Left lobe of liver (tissue), 2 donors: Measurements from ENCODE around the gene CALML5. TPM values are rescaled to one million over a fixed set of nuclear protein-coding genes. Genes with fewer than 3 reads are reported as not detected.
A peak's percentile ranks its signal among the peaks of the same experiment; 100 is the strongest.

Experiments
- ATAC-seq: fragments of 200-7000 bp; cut with Tn5 transposase; one replicate; pipeline ENCODE4 v1.9.1; 2020; ENCODE audit warnings: mild to moderate bottlenecking, moderate library complexity
- DNase-seq: peaks from one replicate; pipeline ENCODE4 v3.0.0-alpha.2; 2020; ENCODE audit warnings: low spot score
- total RNA-seq: library from RNA; stranded (reverse); gene quantifications from one replicate; pipeline ENCODE4 v1.2.1, GENCODE V29; 2021
- donor health status: DM: no; HTN: no; CAD: no; lungs with moderate emphysema.
- donor health status: DM: no; HTN: yes; CAD: no.

Gene CALML5
- total RNA-seq, 1 donor from 2014 or later, result not detected

GRCh38 chr10:5468262-5469106 lies 30.9 kb downstream of the CALML5 start:
- ATAC-seq (peak; percentile 66), DNase-seq (no peak)

- no peak for DNase-seq
These were observed 31.6 kb downstream of the CALML5 start for GRCh38 chr10:5467634-5468255.

GRCh38 chr10:5467207-5467535 lies 32.2 kb downstream of the CALML5 start:
- DNase-seq (no peak), ATAC-seq (no peak)

More at GRCh38 chr10:5467634-5468255, 31.6 kb downstream of the CALML5 start:
- ATAC-seq, result peak; percentile 11

- ATAC-seq (peak; percentile 73), DNase-seq (peak; percentile 68)
These were observed 32.7 kb downstream of the CALML5 start for GRCh38 chr10:5466451-5467206.

- ATAC-seq, result peak; percentile 5
- no peak for DNase-seq
These were observed 33.4 kb downstream of the CALML5 start for GRCh38 chr10:5465976-5466450.

- DNase-seq (no peak), ATAC-seq (no peak)
These were observed 34.8 kb downstream of the CALML5 start for GRCh38 chr10:5464546-5464945.

GRCh38 chr10:5462841-5463293 lies 36.5 kb downstream of the CALML5 start:
- ATAC-seq, result no peak
- no peak for DNase-seq

GRCh38 chr10:5461914-5462840 lies 37.2 kb downstream of the CALML5 start:
- ATAC-seq (peak; percentile 16), DNase-seq (no peak)

- ATAC-seq (no peak), DNase-seq (no peak)
These were observed 38.2 kb downstream of the CALML5 start for GRCh38 chr10:5461203-5461588.

- ATAC-seq, result no peak
- DNase-seq, result no peak
These were observed 38.7 kb downstream of the CALML5 start for GRCh38 chr10:5460468-5461202.

GRCh38 chr10:5458949-5459747 lies 40.2 kb downstream of the CALML5 start:
- no peak for ATAC-seq

GRCh38 chr10:5458425-5458824 lies 40.9 kb downstream of the CALML5 start:
- no peak for ATAC-seq
- DNase-seq, result no peak

More at GRCh38 chr10:5458949-5459747, 40.2 kb downstream of the CALML5 start:
- no peak for DNase-seq

- ATAC-seq, result no peak
- no peak for DNase-seq
These were observed 41.6 kb downstream of the CALML5 start for GRCh38 chr10:5457741-5458140.

GRCh38 chr10:5456563-5456962 lies 42.8 kb downstream of the CALML5 start:
- ATAC-seq, result peak; percentile 8
- no peak for DNase-seq

GRCh38 chr10:5453749-5454489 lies 45.5 kb downstream of the CALML5 start:
- ATAC-seq, result no peak
- no peak for DNase-seq

- DNase-seq (no peak), ATAC-seq (no peak)
These were observed 48.6 kb downstream of the CALML5 start for GRCh38 chr10:5450605-5451384.

- DNase-seq (no peak), ATAC-seq (no peak)
These were observed 49.5 kb downstream of the CALML5 start for GRCh38 chr10:5449823-5450222.
